ENCODE measurements around the gene LEUTX. TPM values are rescaled to one million over a fixed set of nuclear protein-coding genes. Genes with fewer than 3 reads are reported as not detected.

LEUTX gene
- total RNA-seq, 1 experiment from 2014 or later: not detected

GRCh38 chr19:39738814-39739213, 39.8 kb upstream of the LEUTX start:
- Mint-ChIP-seq H3K27ac (no peak overlapping the region), H3K4me3 (no peak overlapping the region), H3K36me3 (ENCODE audit: insufficient read depth in 1 of 3, low read depth in 3 of 3) (no peaks in the 10 kb centered on the region), H3K27me3 (ENCODE audit: low read depth) (peaks cover 13% of the 10 kb centered on the region), H3K9me3 (no peaks in the 10 kb centered on the region), H3K4me1 (no peaks in the 10 kb centered on the region; a peak in 1 of 4 replicates)
- Histone ChIP-seq H3K4me1 (ENCODE audit: insufficient read depth, low read length) (no peaks in the 10 kb centered on the region; the same call in 1 of the 2 replicates), H3K79me2 (ENCODE audit: insufficient read depth, low read length) (no peaks in the 10 kb centered on the region), H3T11ph (ENCODE audit: low read length) (no peak overlapping the region), H2BK12ac (ENCODE audit: insufficient read length, low read depth, low read length) (no peak overlapping the region), H2AFZ (ENCODE audit: low read length) (no peak overlapping the region), H3K27me3 (ENCODE audit: insufficient read depth, low read length) (no peaks in the 10 kb centered on the region), H3K9me3 (ENCODE audit: control insufficient read depth, low read depth, low read length) (no peaks in the 10 kb centered on the region), H3K18ac (ENCODE audit: insufficient read length, low read depth, low read length) (no peak overlapping the region), H3K9ac (ENCODE audit: extremely low read depth, insufficient read length, low read length) (no peak overlapping the region), H3K27ac (ENCODE audit: insufficient read length, low read depth, low read length) (no peak overlapping the region), H2BK15ac (ENCODE audit: low read depth, low read length) (no peak overlapping the region), H2BK20ac (ENCODE audit: low read depth, low read length, poor library complexity, severe bottlenecking) (no peak overlapping the region), H3K4me2 (ENCODE audit: insufficient read depth, insufficient read length, low read length) (no peak overlapping the region), H3K4ac (ENCODE audit: low read depth, low read length) (no peak overlapping the region), H4K91ac (ENCODE audit: insufficient read length, low read depth, low read length) (no peak overlapping the region), H4K8ac (replicated peaks; ENCODE audit: insufficient read length, low read depth, low read length) (no peak overlapping the region), H3K56ac (ENCODE audit: insufficient read length, low read depth, low read length) (no peak overlapping the region), H3K23me2 (ENCODE audit: insufficient read length, low read depth, low read length, poor library complexity, severe bottlenecking) (no peaks in the 10 kb centered on the region), H3K14ac (ENCODE audit: insufficient read depth, low read length) (no peak overlapping the region), H4K5ac (ENCODE audit: insufficient read length, low read depth, low read length) (no peak overlapping the region), H2BK5ac (ENCODE audit: insufficient read length, low read length) (no peak overlapping the region), H4K20me1 (ENCODE audit: control insufficient read depth, insufficient read depth, insufficient read length) (no peaks in the 10 kb centered on the region), H3K23ac (ENCODE audit: insufficient read length, low read depth, low read length) (no peak overlapping the region), H3K79me1 (ENCODE audit: insufficient read depth, low read depth, low read length, poor library complexity, severe bottlenecking) (no peaks in the 10 kb centered on the region), H2BK120ac (ENCODE audit: low read depth, low read length, poor library complexity, severe bottlenecking) (no peak overlapping the region), H2AK5ac (ENCODE audit: insufficient read length, low read length) (no peak overlapping the region)
- TF ChIP-seq CTCF (conservative IDR thresholded peaks at IDR 0.05): no peak
- WGBS (ENCODE audit: extremely low coverage, insufficient read length, low lambda C conversion rate): no CpG with 5 or more reads among the region's 3 CpGs
- no peak for DNase-seq

Data from H9 (cell line).